Sigmoid colon (tissue), 7 donors: ENCODE measurements around the gene SEMA3B. TPM values are rescaled to one million over a fixed set of nuclear protein-coding genes. Genes with fewer than 3 reads are reported as not detected.
A peak's percentile ranks its signal among the peaks of the same experiment; 100 is the strongest.
"Not testable (repeated sequence)": the region's sequence is repeated elsewhere in the genome, so short reads cannot be mapped to it uniquely, and the experiment has no call there.

Experiments used
- DNase-seq: peaks from one replicate; pipeline ENCODE4 v3.0.0-alpha.2; 2019
- H3K27ac ChIP-seq, 4 donors: fragments of 200-600 bp; sonication (generic); one replicate each; pipeline ENCODE4 v1.5.1; 2016 to 2019; ENCODE audit warnings: mild to moderate bottlenecking in 1 of 4
- H3K27me3 ChIP-seq, 3 donors: fragments of 200-600 bp; sonication (generic); one replicate each; pipeline ENCODE4 v1.5.1; 2019; ENCODE audit warnings: mild to moderate bottlenecking in 1 of 3
- H3K36me3 ChIP-seq, 4 donors: fragments of 200-600 bp; sonication (generic); one replicate each; pipeline ENCODE4 v1.5.1; 2016 to 2019
- H3K4me1 ChIP-seq, 4 donors: fragments of 200-600 bp; sonication (generic); one replicate each; pipeline ENCODE4 v1.5.1; 2017 to 2019
- H3K4me3 ChIP-seq, 4 donors: fragments of 200-600 bp; sonication (generic); one replicate each; pipeline ENCODE4 v1.5.1; 2017 to 2019; ENCODE audit warnings: mild to moderate bottlenecking in 2 of 4, moderate library complexity in 1 of 4
- H3K9me3 ChIP-seq, 4 donors: fragments of 200-600 bp in 3 of 4; sonication (generic) in 3 of 4; one replicate each; pipeline versions ENCODE4 v1.5.1 to v1.6.1; 2013 to 2019
- CTCF ChIP-seq, 4 experiments: fragments of 450-650 bp in 3 of 4; fragments of 200-600 bp in 1 of 4; IDR thresholded peaks; one replicate each; pipeline ENCODE4 v1.5.1; 2016 to 2019; ENCODE audit warnings: antibody characterized with exemption in 4 of 4, mild to moderate bottlenecking in 3 of 4, moderate library complexity in 2 of 4
- EP300 ChIP-seq, 4 donors: sonication (generic); formaldehyde crosslinking; IDR thresholded peaks; one replicate each; pipeline ENCODE4 v1.6.1; 2017; ENCODE audit warnings: antibody characterized with exemption in 4 of 4
- POLR2A ChIP-seq, 2 donors: fragments of 450-650 bp; IDR thresholded peaks; one replicate each; pipeline ENCODE4 v1.6.1; 2016; ENCODE audit warnings: antibody characterized with exemption in 2 of 2, mild to moderate bottlenecking in 2 of 2, moderate library complexity in 2 of 2
- POLR2AphosphoS5 ChIP-seq, 4 donors: sonication (generic); formaldehyde crosslinking; IDR thresholded peaks; one replicate each; pipeline ENCODE4 v1.6.1; 2017; ENCODE audit warnings: antibody characterized with exemption in 4 of 4
- whole genome bisulfite sequencing, 2 donors: extraction: QIAGEN DNeasy Blood & Tissue Kit; methylation state at CpG; one replicate each; pipeline ENCODE4 v1.1.7; 2013; 5-methylcytosine and 5-hydroxymethylcytosine counted together
- intact Hi-C: fragments of 100-400 bp; cut with DNase I; formaldehyde crosslinking; loops from one replicate; pipeline ENCODE4 v1.15.1; 2023
- polyA plus RNA-seq, 3 donors: library from polyadenylated mRNA; stranded (reverse); fragments of 200-250 nt; gene quantifications; one replicate each; pipeline ENCODE4 v1.2.3, GENCODE V29; 2013
- total RNA-seq, 4 donors: library from RNA; depleted of rRNA; stranded (reverse); fragments of >200 nt; gene quantifications; one replicate each; pipeline ENCODE4 v1.1.0, GENCODE V29; 2016
- donor health status: healthy with polysubstance abuse.
- donor health status: Bipolar disorder and iron deficiency.
- donor health status: healthy.

SEMA3B gene
- total and polyA plus RNA-seq, 7 donors: 7.9 to 54.6 (median 24.6) TPM

- H3K36me3 ChIP-seq: peaks cover 20 to 35% (median 25%) of the 10 kb centered on the region in 4 donors
- TF ChIP-seq POLR2A (IDR thresholded peaks at IDR 0.05) (no peak), POLR2AphosphoS5 (IDR thresholded peaks at IDR 0.05) (no peak), EP300 (IDR thresholded peaks at IDR 0.05) (no peak), CTCF (IDR thresholded peaks at IDR 0.05) (no peak)
- peak overlapping the region; percentile 93 to 99 (median 99) for H3K27ac ChIP-seq
- DNase-seq: no peak
- H3K4me3 ChIP-seq: peak overlapping the region in 3 of 4 donors; percentile 53 to 73 (median 72)
- no peaks in the 10 kb centered on the region for H3K27me3 ChIP-seq
- H3K9me3 ChIP-seq: no peaks in the 10 kb centered on the region
- intact Hi-C loops: loop anchor here (1.0 to 5.0 kb wide), 2 partner anchors 12 to 66 kb away; partner anchors contain the start of gene TUSC2
- WGBS, 2 donors: 81 to 88% methylated on average over 5 of the region's 5 CpGs
- peaks cover 0 to 56% (median 46%) of the 10 kb centered on the region in 4 donors for H3K4me1 ChIP-seq
These were observed 8.0 kb upstream of the SEMA3B start for GRCh38 chr3:50260942-50261441.

- no peaks in the 10 kb centered on the region for H3K9me3 ChIP-seq
- intact Hi-C loops: loop anchor here (5.0 kb wide), 1 partner anchor 66 kb away; the partner anchor contains the start of gene TUSC2
- 57 to 69% methylated on average over 2 of the region's 2 CpGs for WGBS, 2 donors
- H3K27me3 ChIP-seq: no peaks in the 10 kb centered on the region
- peaks cover 0 to 61% (median 51%) of the 10 kb centered on the region in 4 donors for H3K4me1 ChIP-seq
- peak; percentile 70 for DNase-seq
- peaks cover 15 to 30% (median 20%) of the 10 kb centered on the region in 4 donors for H3K36me3 ChIP-seq
- H3K27ac ChIP-seq: peak overlapping the region; percentile 93 to 99 (median 99)
- TF ChIP-seq CTCF (IDR thresholded peaks at IDR 0.05): no peak
- no peak for TF ChIP-seq EP300 (IDR thresholded peaks at IDR 0.05)
- no peak for TF ChIP-seq POLR2A (IDR thresholded peaks at IDR 0.05)
- no peak for TF ChIP-seq POLR2AphosphoS5 (IDR thresholded peaks at IDR 0.05)
- no peak overlapping the region for H3K4me3 ChIP-seq
These were observed 7.4 kb upstream of the SEMA3B start for GRCh38 chr3:50261505-50261904.

- Histone ChIP-seq H3K27ac (peak overlapping the region; percentile 93 to 99 (median 99)), H3K4me1 (peaks cover 0 to 68% (median 58%) of the 10 kb centered on the region in 4 donors), H3K36me3 (peaks cover 8 to 23% (median 13%) of the 10 kb centered on the region in 4 donors)
- DNase-seq, H3K27me3 ChIP-seq, H3K4me3 ChIP-seq, H3K9me3 ChIP-seq: not testable (repeated sequence)
- intact Hi-C loops: loop anchor here (5.0 kb wide), 1 partner anchor 65 kb away; the partner anchor contains the start of gene TUSC2
- WGBS, 2 donors: 98 to 99% methylated on average over 4 of the region's 4 CpGs
These were observed 6.7 kb upstream of the SEMA3B start for GRCh38 chr3:50262200-50262599.

- Histone ChIP-seq H3K4me3 (no peak overlapping the region), H3K9me3 (no peaks in the 10 kb centered on the region), H3K36me3 (peaks cover 2 to 17% (median 8%) of the 10 kb centered on the region in 4 donors), H3K27me3 (no peaks in the 10 kb centered on the region), H3K27ac (peak overlapping the region; percentile 93 to 99 (median 99)), H3K4me1 (peaks cover 0 to 73% (median 63%) of the 10 kb centered on the region in 4 donors)
- 90 to 92% methylated on average over 7 of the region's 7 CpGs for WGBS, 2 donors
- intact Hi-C loops: loop anchor here (5.0 kb wide), 1 partner anchor 65 kb away; the partner anchor contains the start of gene TUSC2
- no peak for DNase-seq
- no peak for TF ChIP-seq EP300 (IDR thresholded peaks at IDR 0.05)
These were observed 6.2 kb upstream of the SEMA3B start for GRCh38 chr3:50262778-50263177.

- intact Hi-C loops: loop anchor here (5.0 kb wide), 1 partner anchor 64 kb away; the partner anchor contains the start of gene TUSC2
These were observed 5.2 kb upstream of the SEMA3B start for GRCh38 chr3:50263478-50264382.

More at GRCh38 chr3:50263478-50264382, 5.2 kb upstream of the SEMA3B start:
- TF ChIP-seq CTCF (IDR thresholded peaks at IDR 0.05) (no peak), POLR2AphosphoS5 (IDR thresholded peaks at IDR 0.05) (no peak), EP300 (IDR thresholded peaks at IDR 0.05) (no peak)
- WGBS, 2 donors: 72 to 79% methylated on average over 6 of the region's 6 CpGs
- no peak for DNase-seq
- H3K9me3 ChIP-seq: no peaks in the 10 kb centered on the region
- no peaks in the 10 kb centered on the region for H3K27me3 ChIP-seq
- no peak overlapping the region for H3K4me3 ChIP-seq
- H3K36me3 ChIP-seq: peaks cover 0 to 8% (median under 1%) of the 10 kb centered on the region in 4 donors
- H3K27ac ChIP-seq: peak overlapping the region; percentile 93 to 99 (median 99)
- peaks cover 0 to 82% (median 73%) of the 10 kb centered on the region in 4 donors for H3K4me1 ChIP-seq
